H1 (cell line): ENCODE results near the gene FAM151A.

Experiments
- CTCF ChIP-seq, 3 experiments: IDR thresholded peaks; 1 replicate in 2 of 3; 2 replicates in 1 of 3; pipeline versions ENCODE4 v1.5.1 to v1.6.1; 2011; ENCODE audit warnings: low read length in 3 of 3, mild to moderate bottlenecking in 3 of 3, inconsistent platforms in 2 of 3, low read depth in 1 of 3, moderate library complexity in 1 of 3; ENCODE audit not compliant: insufficient read depth in 1 of 3; ENCODE audit errors: control extremely low read depth in 1 of 3
- EZH2 ChIP-seq: fragments of 200-600 bp; sonication (generic); IDR thresholded peaks from 2 replicates; pipeline ENCODE4 v1.7.1; 2012; ENCODE audit warnings: low read depth, mild to moderate bottlenecking, moderate library complexity, low read length, inconsistent platforms; ENCODE audit not compliant: severe bottlenecking
- KDM1A ChIP-seq: fragments of 200-600, 300-600 bp; sonication (generic); IDR thresholded peaks from 2 replicates; pipeline ENCODE4 v1.7.1; 2016; ENCODE audit warnings: mild to moderate bottlenecking, low read length, borderline replicate concordance
- POLR2A ChIP-seq, 2 experiments: IDR thresholded peaks; 1 replicate in 1 of 2; 2 replicates in 1 of 2; pipeline ENCODE4 v1.6.1; 2011; ENCODE audit warnings: low read depth in 2 of 2, low read length in 2 of 2, mild to moderate bottlenecking in 2 of 2; ENCODE audit errors: control extremely low read depth in 1 of 2
- RAD21 ChIP-seq, 2 experiments: IDR thresholded peaks in 1 of 2; conservative IDR thresholded peaks in 1 of 2; 2 replicates each; pipeline ENCODE4 v1.6.1; 2011; ENCODE audit warnings: low read depth in 2 of 2, low read length in 2 of 2, improper control_type of control experiment in 1 of 2, inconsistent platforms in 1 of 2, mild to moderate bottlenecking in 1 of 2, moderate library complexity in 1 of 2
- RNF2 ChIP-seq: fragments of 200-900, 300-1000 bp; sonication (generic); IDR thresholded peaks from 2 replicates; pipeline ENCODE4 v1.7.1; 2016; ENCODE audit warnings: borderline replicate concordance, low read depth, mild to moderate bottlenecking, antibody characterized with exemption, low read length; ENCODE audit not compliant: poor library complexity, severe bottlenecking; ENCODE audit errors: missing control alignments
- SIN3A ChIP-seq, 2 experiments: IDR thresholded peaks in 1 of 2; conservative IDR thresholded peaks in 1 of 2; 2 replicates each; pipeline ENCODE4 v1.6.1; 2011 to 2012; ENCODE audit warnings: low read length in 2 of 2, improper control_type of control experiment in 1 of 2, low read depth in 1 of 2, mild to moderate bottlenecking in 1 of 2

- TF ChIP-seq RNF2 (no peak), EZH2 (no peak), POLR2A (IDR thresholded peaks at IDR 0.05; ENCODE audit: control extremely low read depth in 1 of 2, low read depth in 2 of 2, low read length in 2 of 2) (no peak), SIN3A (conservative IDR thresholded peaks at IDR 0.05 in 1 of 2, IDR thresholded peaks at IDR 0.05 in 1 of 2; ENCODE audit: low read depth in 1 of 2, low read length in 2 of 2) (no peak), CTCF (IDR thresholded peaks at IDR 0.05; ENCODE audit: control extremely low read depth in 1 of 3, insufficient read depth in 1 of 3, low read depth in 1 of 3, low read length in 3 of 3) (no peak), RAD21 (IDR thresholded peaks at IDR 0.05 in 1 of 2, conservative IDR thresholded peaks at IDR 0.05 in 1 of 2; ENCODE audit: low read depth in 2 of 2, low read length in 2 of 2) (no peak), KDM1A (no peak)
Observed at GRCh38 chr1:54575605-54576290, 47.6 kb downstream of the FAM151A start.
